Measurements from ENCODE around the gene SLC24A1.

The SLC24A1 gene

GRCh38 chr15:65651831-65652749, 30.4 kb downstream of the SLC24A1 start:
- no peak for DNase-seq (ENCODE audit: low read depth)

- DNase-seq (ENCODE audit: low read depth): no peak
Measured at GRCh38 chr15:65653341-65653740, 31.6 kb downstream of the SLC24A1 start.

GRCh38 chr15:65653801-65654521, 32.2 kb downstream of the SLC24A1 start:
- DNase-seq (ENCODE audit: low read depth): no peak

- DNase-seq (ENCODE audit: low read depth): no peak
Measured at GRCh38 chr15:65655026-65655425, 33.3 kb downstream of the SLC24A1 start.

- no peak for DNase-seq (ENCODE audit: low read depth)
Measured at GRCh38 chr15:65655457-65655856, 33.7 kb downstream of the SLC24A1 start.

GRCh38 chr15:65659502-65660052, 37.8 kb downstream of the SLC24A1 start:
- DNase-seq (ENCODE audit: low read depth): no peak

- DNase-seq (ENCODE audit: low read depth): peak; percentile 12
Measured at GRCh38 chr15:65660927-65661326, 39.2 kb downstream of the SLC24A1 start.

GRCh38 chr15:65663521-65663920, 41.8 kb downstream of the SLC24A1 start:
- DNase-seq (ENCODE audit: low read depth): no peak

GRCh38 chr15:65666257-65666656, 44.5 kb downstream of the SLC24A1 start:
- DNase-seq (ENCODE audit: low read depth): peak; percentile 56

- no peak for DNase-seq (ENCODE audit: low read depth)
Measured at GRCh38 chr15:65675551-65675950, 53.8 kb downstream of the SLC24A1 start.

- no peak for DNase-seq (ENCODE audit: low read depth)
Measured at GRCh38 chr15:65676123-65676522, 54.4 kb downstream of the SLC24A1 start.

GRCh38 chr15:65680544-65680943, 58.8 kb downstream of the SLC24A1 start:
- DNase-seq (ENCODE audit: low read depth): no peak

- no peak for DNase-seq (ENCODE audit: low read depth)
Measured at GRCh38 chr15:65682404-65682911, 60.7 kb downstream of the SLC24A1 start.

GRCh38 chr15:65688462-65688861, 66.7 kb downstream of the SLC24A1 start:
- DNase-seq (ENCODE audit: low read depth): no peak

GRCh38 chr15:65690173-65690572, 68.4 kb downstream of the SLC24A1 start:
- no peak for DNase-seq (ENCODE audit: low read depth)

- no peak for DNase-seq (ENCODE audit: low read depth)
Measured at GRCh38 chr15:65690778-65691177, 69.0 kb downstream of the SLC24A1 start.

GRCh38 chr15:65695081-65695480, 73.3 kb downstream of the SLC24A1 start:
- DNase-seq (ENCODE audit: low read depth): no peak

Data from GM04504 (cell line).